Suprapubic skin (tissue), 4 donors: ENCODE measurements around the gene ADAT2. TPM values are rescaled to one million over a fixed set of nuclear protein-coding genes. Genes with fewer than 3 reads are reported as not detected.

Experiments used
- DNase-seq, 2 donors: peaks; one replicate each; pipeline ENCODE4 v3.0.0-alpha.2; 2019; ENCODE audit warnings: low spot score in 2 of 2
- H3K27ac ChIP-seq: fragments of 200-600 bp; sonication (generic); one replicate; pipeline ENCODE4 v1.5.1; 2019
- H3K27me3 ChIP-seq: fragments of 200-600 bp; sonication (generic); one replicate; pipeline ENCODE4 v1.5.1; 2019
- H3K36me3 ChIP-seq: fragments of 200-600 bp; sonication (generic); one replicate; pipeline ENCODE4 v1.5.1; 2019
- H3K4me1 ChIP-seq: fragments of 200-600 bp; sonication (generic); one replicate; pipeline ENCODE4 v1.5.1; 2019
- H3K4me3 ChIP-seq: fragments of 200-600 bp; sonication (generic); one replicate; pipeline ENCODE4 v1.5.1; 2019; ENCODE audit warnings: mild to moderate bottlenecking
- H3K9me3 ChIP-seq: fragments of 200-600 bp; sonication (generic); one replicate; pipeline ENCODE4 v1.5.1; 2019
- EP300 ChIP-seq: sonication (generic); formaldehyde crosslinking; IDR thresholded peaks from one replicate; pipeline ENCODE4 v1.6.1; 2017; ENCODE audit warnings: antibody characterized with exemption
- POLR2A ChIP-seq, 2 donors: fragments of 450-650 bp; IDR thresholded peaks; one replicate each; pipeline ENCODE4 v1.6.1; 2017; ENCODE audit warnings: antibody characterized with exemption in 2 of 2, mild to moderate bottlenecking in 2 of 2, moderate library complexity in 2 of 2
- POLR2AphosphoS5 ChIP-seq, 3 donors: sonication (generic); formaldehyde crosslinking; IDR thresholded peaks; one replicate each; pipeline ENCODE4 v1.6.1; 2017; ENCODE audit warnings: antibody characterized with exemption in 3 of 3
- WGBS: methylation state at CpG from one replicate; pipeline ENCODE4 v1.1.5; 2018; 5-methylcytosine and 5-hydroxymethylcytosine counted together
- total RNA-seq, 4 donors: library from RNA; depleted of rRNA; stranded (reverse); fragments of >200 nt; gene quantifications; one replicate each; pipeline ENCODE4 v1.1.0, GENCODE V29; 2016
- TF ChIP-seq, protein P1 (sequence below), 2 donors: fragments of 200-600 bp in 1 of 2; fragments of 450-650 bp in 1 of 2; sonication (generic) in 1 of 2; IDR thresholded peaks; one replicate each; pipeline ENCODE4 v1.5.1; 2016 to 2019; ENCODE audit warnings: antibody characterized with exemption in 2 of 2, mild to moderate bottlenecking in 1 of 2, moderate library complexity in 1 of 2

The ADAT2 gene
- 10 to 100 TPM in 1 of 4 donors, 1 to 10 TPM in 3; 7.2 to 13.7 (median 8.1) TPM for total RNA-seq

DNA sequence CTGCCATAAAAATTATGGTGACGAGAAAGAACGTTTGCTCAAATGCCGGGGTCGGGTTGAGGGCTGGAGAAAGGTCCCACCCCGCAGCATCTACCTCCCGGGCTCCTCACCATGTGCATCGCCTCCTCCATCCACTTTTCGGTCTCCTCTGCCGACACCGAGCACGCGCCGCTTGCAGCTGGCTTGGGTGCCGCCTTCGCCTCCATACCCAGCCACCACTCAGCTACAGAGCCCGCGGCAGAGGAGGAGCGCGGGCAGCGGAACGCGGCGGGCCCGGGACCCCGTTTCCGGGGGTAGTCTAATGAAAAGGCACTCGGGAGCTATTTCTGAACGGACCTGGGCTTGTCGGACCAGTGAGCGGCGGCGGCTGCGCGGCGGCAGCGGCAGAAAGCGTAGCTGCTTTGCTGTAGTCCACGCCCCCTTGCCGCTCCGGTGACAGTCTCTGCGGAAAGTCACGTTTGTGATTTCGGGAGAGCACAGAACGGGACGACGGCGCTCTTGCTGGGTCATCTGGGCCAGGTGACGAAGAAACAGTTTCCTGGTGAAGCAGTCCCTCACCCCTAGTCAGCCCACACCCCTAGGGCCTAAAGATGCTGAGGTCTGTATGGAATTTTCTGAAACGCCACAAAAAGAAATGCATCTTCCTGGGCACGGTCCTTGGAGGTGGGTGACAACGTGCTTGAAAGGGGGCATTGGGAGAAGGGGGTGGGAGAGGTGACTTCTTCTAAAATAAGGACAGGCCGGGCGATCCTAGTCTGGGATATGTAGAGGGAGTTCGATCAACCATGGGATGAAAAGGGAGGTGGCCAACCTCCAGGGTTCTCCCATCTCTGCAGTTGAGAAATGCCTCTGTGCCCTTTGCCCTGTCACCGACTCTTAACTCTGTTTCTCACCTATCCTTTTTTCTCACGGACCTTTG, at the start of gene ADAT2, which contains the start of gene PEX3:
Gene ADAT2, minus strand, starts transcription at position 243 of the 919 bp plus-strand sequence. Its CDS starts 37 bp downstream, at position 206.
Gene PEX3, plus strand, starts transcription at position 353 of the 919 bp plus-strand sequence. Its CDS starts 238 bp downstream, at position 591.
- Histone ChIP-seq H3K36me3 (peaks cover 3% of the 10 kb centered on the region), H3K4me1 (peaks cover 29% of the 10 kb centered on the region), H3K27ac (peak within 1 kb of the TSS; percentile 73), H3K9me3 (no peaks in the 10 kb centered on the region), H3K27me3 (no peaks in the 10 kb centered on the region), H3K4me3 (peak within 1 kb of the TSS; percentile 82)
- WGBS: under 1% methylated on average over 26 of the region's 56 CpGs
- peak; percentile 93 to 96 for DNase-seq
- TF ChIP-seq POLR2AphosphoS5 (IDR thresholded peaks at IDR 0.05): peak; percentile 34 to 96 (median 44)
- TF ChIP-seq, protein P1, sequence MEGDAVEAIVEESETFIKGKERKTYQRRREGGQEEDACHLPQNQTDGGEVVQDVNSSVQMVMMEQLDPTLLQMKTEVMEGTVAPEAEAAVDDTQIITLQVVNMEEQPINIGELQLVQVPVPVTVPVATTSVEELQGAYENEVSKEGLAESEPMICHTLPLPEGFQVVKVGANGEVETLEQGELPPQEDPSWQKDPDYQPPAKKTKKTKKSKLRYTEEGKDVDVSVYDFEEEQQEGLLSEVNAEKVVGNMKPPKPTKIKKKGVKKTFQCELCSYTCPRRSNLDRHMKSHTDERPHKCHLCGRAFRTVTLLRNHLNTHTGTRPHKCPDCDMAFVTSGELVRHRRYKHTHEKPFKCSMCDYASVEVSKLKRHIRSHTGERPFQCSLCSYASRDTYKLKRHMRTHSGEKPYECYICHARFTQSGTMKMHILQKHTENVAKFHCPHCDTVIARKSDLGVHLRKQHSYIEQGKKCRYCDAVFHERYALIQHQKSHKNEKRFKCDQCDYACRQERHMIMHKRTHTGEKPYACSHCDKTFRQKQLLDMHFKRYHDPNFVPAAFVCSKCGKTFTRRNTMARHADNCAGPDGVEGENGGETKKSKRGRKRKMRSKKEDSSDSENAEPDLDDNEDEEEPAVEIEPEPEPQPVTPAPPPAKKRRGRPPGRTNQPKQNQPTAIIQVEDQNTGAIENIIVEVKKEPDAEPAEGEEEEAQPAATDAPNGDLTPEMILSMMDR (IDR thresholded peaks at IDR 0.05): no peak
- no peak for TF ChIP-seq EP300
- peak in 1 of 2 donors; percentile 62 for TF ChIP-seq POLR2A (IDR thresholded peaks at IDR 0.05)

DNA sequence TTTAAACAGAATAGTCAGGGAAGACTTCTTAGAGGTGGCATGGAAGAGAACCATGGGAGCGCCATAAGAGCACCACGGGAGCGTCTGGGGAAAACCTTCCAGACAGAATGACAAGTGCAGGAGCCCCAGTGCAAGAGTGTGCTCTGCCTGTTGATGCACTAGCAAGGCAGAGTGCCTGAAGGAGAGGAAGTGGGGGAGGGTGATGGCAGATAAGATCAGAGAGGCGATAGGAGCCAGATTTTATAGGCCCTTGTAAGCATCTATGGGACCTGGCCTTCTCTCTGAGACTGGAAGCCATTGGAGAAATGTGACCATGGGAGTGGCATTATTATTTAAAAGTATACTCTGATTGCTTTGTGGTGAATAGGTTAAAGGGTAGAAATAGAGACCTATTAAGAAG, 47.9 kb upstream of the ADAT2 start:
- peaks cover 45% of the 10 kb centered on the region for H3K36me3 ChIP-seq
- no peak for DNase-seq

DNA sequence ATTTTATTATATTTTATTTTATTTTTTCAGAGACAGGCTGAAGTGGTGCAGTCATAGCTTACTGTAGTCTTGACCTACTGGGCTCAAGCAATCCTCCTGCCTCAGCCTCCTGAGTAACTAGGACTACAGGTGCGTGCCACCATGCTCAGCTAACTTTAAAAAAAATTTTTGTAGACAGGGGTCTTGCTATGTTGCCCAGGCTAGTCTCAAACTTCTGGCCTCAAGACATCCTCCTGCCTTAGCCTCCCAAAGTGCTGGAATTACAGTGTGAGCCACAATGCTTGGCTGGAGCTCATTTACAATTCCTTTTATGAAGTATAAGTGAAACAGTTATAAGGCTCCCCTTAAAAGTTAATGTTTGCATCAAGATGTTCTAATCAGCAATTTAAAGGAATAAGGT, 46.5 kb upstream of the ADAT2 start:
- Histone ChIP-seq H3K9me3 (no peaks in the 10 kb centered on the region), H3K27me3 (no peaks in the 10 kb centered on the region), H3K4me1 (no peaks in the 10 kb centered on the region), H3K27ac (no peak overlapping the region), H3K4me3 (no peak overlapping the region), H3K36me3 (peaks cover 35% of the 10 kb centered on the region)
- no peak for DNase-seq
- 97% methylated on average over 1 of the region's 1 CpG for WGBS
- TF ChIP-seq POLR2A (IDR thresholded peaks at IDR 0.05): no peak
- no peak for TF ChIP-seq POLR2AphosphoS5 (IDR thresholded peaks at IDR 0.05)
- no peak for TF ChIP-seq EP300
- TF ChIP-seq, protein P1 (IDR thresholded peaks at IDR 0.05): no peak

More for the DNA sequence above, 47.9 kb upstream of the ADAT2 start:
- Histone ChIP-seq H3K27ac (no peak overlapping the region), H3K4me1 (no peaks in the 10 kb centered on the region), H3K9me3 (no peaks in the 10 kb centered on the region), H3K27me3 (no peaks in the 10 kb centered on the region), H3K4me3 (no peak overlapping the region)
- WGBS: 68% methylated on average over 4 of the region's 4 CpGs
- no peak for TF ChIP-seq POLR2A (IDR thresholded peaks at IDR 0.05)
- TF ChIP-seq POLR2AphosphoS5 (IDR thresholded peaks at IDR 0.05): no peak
- TF ChIP-seq, protein P1 (IDR thresholded peaks at IDR 0.05): no peak
- TF ChIP-seq EP300: no peak

DNA sequence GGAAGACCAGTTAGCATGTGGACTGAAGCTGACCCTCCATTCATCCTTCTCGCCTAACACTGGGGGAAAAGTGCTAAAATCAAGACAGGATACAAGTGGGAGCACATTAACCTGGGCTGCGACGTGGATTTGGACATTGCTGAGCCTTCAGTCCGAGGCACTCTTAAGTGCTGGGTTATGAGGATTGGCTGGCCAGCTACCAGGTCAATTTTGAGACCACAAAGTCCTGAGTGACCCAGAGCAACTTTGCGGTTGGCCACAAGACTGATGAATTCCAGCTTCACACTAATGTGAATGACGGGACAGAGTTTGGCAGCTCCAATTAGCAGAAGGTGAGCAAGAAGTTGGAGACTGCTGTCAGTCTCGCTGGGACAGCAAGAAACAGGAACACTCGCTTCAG, 40.3 kb upstream of the ADAT2 start:
- TF ChIP-seq, protein P1 (IDR thresholded peaks at IDR 0.05): no peak
- TF ChIP-seq POLR2A (IDR thresholded peaks at IDR 0.05): no peak
- TF ChIP-seq EP300: no peak
- no peak for TF ChIP-seq POLR2AphosphoS5 (IDR thresholded peaks at IDR 0.05)
- no peak overlapping the region for H3K27ac ChIP-seq
- WGBS: 98% methylated on average over 8 of the region's 8 CpGs
- H3K4me3 ChIP-seq: no peak overlapping the region
- DNase-seq: no peak
- H3K36me3 ChIP-seq: peaks cover 24% of the 10 kb centered on the region
- H3K4me1 ChIP-seq: no peaks in the 10 kb centered on the region
- no peaks in the 10 kb centered on the region for H3K9me3 ChIP-seq
- no peaks in the 10 kb centered on the region for H3K27me3 ChIP-seq

DNA sequence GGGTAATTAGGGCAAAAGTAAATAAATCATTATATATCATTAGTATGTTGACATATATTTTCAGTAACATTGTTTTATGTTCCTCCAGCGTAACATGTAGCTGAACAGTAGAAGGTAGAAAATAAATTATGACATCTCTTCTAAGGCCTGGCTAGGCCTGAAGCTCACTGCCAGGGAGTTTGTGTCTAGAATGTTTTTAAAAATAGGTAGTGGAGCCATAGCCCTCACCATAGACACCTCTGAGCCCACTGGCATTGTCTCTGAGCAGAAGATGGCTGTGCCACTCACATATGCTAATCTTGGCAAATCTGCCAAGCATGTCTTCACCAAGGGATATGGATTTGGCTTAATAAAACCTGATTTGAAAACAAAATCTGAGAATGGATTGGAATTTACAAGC, 39.7 kb upstream of the ADAT2 start:
- DNase-seq: no peak
- WGBS: 95% methylated on average over 1 of the region's 1 CpG
- no peak overlapping the region for H3K4me3 ChIP-seq

More for the DNA sequence above, 39.7 kb upstream of the ADAT2 start:
- H3K27ac ChIP-seq: no peak overlapping the region
- H3K36me3 ChIP-seq: peaks cover 20% of the 10 kb centered on the region
- TF ChIP-seq, protein P1 (IDR thresholded peaks at IDR 0.05): no peak
- TF ChIP-seq EP300 (no peak), POLR2A (IDR thresholded peaks at IDR 0.05) (no peak), POLR2AphosphoS5 (IDR thresholded peaks at IDR 0.05) (no peak)
- H3K4me1 ChIP-seq: no peaks in the 10 kb centered on the region
- no peaks in the 10 kb centered on the region for H3K27me3 ChIP-seq
- no peaks in the 10 kb centered on the region for H3K9me3 ChIP-seq
